H1 (cell line): ENCODE results near the gene GALNT2. TPM values are rescaled to one million over a fixed set of nuclear protein-coding genes. Genes with fewer than 3 reads are reported as not detected.

Experiments
- CTCF ChIA-PET: fragments of 300-600 bp; sonication (Branson Sonifier 250); formaldehyde crosslinking; loops from one replicate; lab custom pipeline; 2021; ENCODE audit not compliant: partially characterized antibody; lab: Charles Lee
- POLR2A ChIA-PET: fragments of 300-600 bp; sonication (Branson Sonifier 250); formaldehyde crosslinking; loops from one replicate; lab custom pipeline; 2021; ENCODE audit warnings: inconsistent platforms; ENCODE audit not compliant: partially characterized antibody; lab: Charles Lee
- DNase-seq, 2 experiments: peaks; one replicate each; pipeline versions ENCODE4 v3.0.0 to v3.0.0-alpha.2; 2010 to 2022; ENCODE audit warnings: low spot score in 2 of 2, low read depth in 1 of 2, mixed read lengths in 1 of 2
- FAIRE-seq: peaks from 2 replicates; lab custom pipeline; 2011; peaks lifted over from hg19 to GRCh38; lab: Jason Lieb, UNC
- H2AFZ ChIP-seq: 2 replicates; pipeline ENCODE4 v1.8.1; 2012; ENCODE audit warnings: low read length, inconsistent platforms
- H2AK5ac ChIP-seq: 2 replicates; pipeline ENCODE4 v1.6.1; 2013; ENCODE audit warnings: low read depth, low read length
- H2BK120ac ChIP-seq: replicated peaks from 2 replicates; pipeline ENCODE3; 2013; ENCODE audit warnings: low read depth, low read length, inconsistent platforms
- H2BK12ac ChIP-seq: 2 replicates; pipeline ENCODE4 v1.6.1; 2013; ENCODE audit warnings: low read depth, low read length
- H2BK15ac ChIP-seq: 2 replicates; pipeline ENCODE4 v1.6.1; 2013; ENCODE audit warnings: low read length
- H2BK20ac ChIP-seq: 2 replicates; pipeline ENCODE4 v1.6.1; 2013; ENCODE audit warnings: low read length
- H2BK5ac ChIP-seq: 2 replicates; pipeline ENCODE4 v1.6.1; 2013; ENCODE audit warnings: low read depth, low read length
- H3K14ac ChIP-seq: 2 replicates; pipeline ENCODE4 v1.6.1; 2013; ENCODE audit warnings: inconsistent platforms; ENCODE audit not compliant: insufficient read length
- H3K18ac ChIP-seq: 2 replicates; pipeline ENCODE4 v1.6.1; 2013; ENCODE audit warnings: low read length; ENCODE audit errors: extremely low read depth
- H3K23ac ChIP-seq: 2 replicates; pipeline ENCODE4 v1.6.1; 2013; ENCODE audit warnings: inconsistent platforms; ENCODE audit not compliant: insufficient read length
- H3K23me2 ChIP-seq: 2 replicates; pipeline ENCODE4 v1.6.1; 2013; ENCODE audit warnings: low read depth, low read length
- H3K27ac ChIP-seq: 2 replicates; pipeline ENCODE4 v1.6.1; 2011; ENCODE audit warnings: low read depth, low read length, inconsistent platforms
- H3K27me3 ChIP-seq, 4 experiments: replicated peaks in 1 of 4; 1 replicate in 1 of 4; 2 replicates in 3 of 4; pipeline versions ENCODE4 v1.6.1 to v1.8.1; 2011 to 2013; ENCODE audit warnings: low read length in 3 of 4, mild to moderate bottlenecking in 3 of 4, inconsistent platforms in 2 of 4, mixed read lengths in 2 of 4, moderate library complexity in 1 of 4; ENCODE audit not compliant: control insufficient read depth in 3 of 4, insufficient read depth in 3 of 4; ENCODE audit errors: extremely low read depth in 1 of 4
- H3K36me3 ChIP-seq, 4 experiments: 2 replicates each; pipeline versions ENCODE4 v1.6.1 to v1.8.1; 2011 to 2013; ENCODE audit warnings: mild to moderate bottlenecking in 4 of 4, low read length in 3 of 4, moderate library complexity in 2 of 4, control low read depth in 1 of 4, inconsistent platforms in 1 of 4; ENCODE audit not compliant: insufficient read depth in 4 of 4, control insufficient read depth in 2 of 4
- H3K4ac ChIP-seq: replicated peaks from 2 replicates; pipeline ENCODE3; 2013; ENCODE audit warnings: low read length, low read depth, mixed read lengths, inconsistent platforms; ENCODE audit not compliant: insufficient read length
- H3K4me1 ChIP-seq, 4 experiments: replicated peaks in 1 of 4; 1 replicate in 1 of 4; 2 replicates in 3 of 4; pipeline versions ENCODE4 v1.6.1 to v1.8.1; 2011 to 2013; ENCODE audit warnings: low read length in 3 of 4, inconsistent platforms in 2 of 4, mixed read lengths in 1 of 4; ENCODE audit not compliant: insufficient read depth in 4 of 4, control insufficient read depth in 3 of 4
- H3K4me2 ChIP-seq, 2 experiments: 2 replicates each; pipeline versions ENCODE4 v1.6.1 to v1.8.1; 2011 to 2013; ENCODE audit warnings: low read depth in 2 of 2, low read length in 2 of 2, control low read depth in 1 of 2, inconsistent platforms in 1 of 2, mild to moderate bottlenecking in 1 of 2; ENCODE audit not compliant: insufficient read depth in 1 of 2
- H3K4me3 ChIP-seq, 4 experiments: fragments of 200-600, 300-600 bp in 1 of 4; sonication (generic), shearing (Covaris generic), sonication (Bioruptor Twin) in 1 of 4; 2 replicates each; pipeline versions ENCODE4 v1.5.1 to v1.8.1; 2011 to 2016; ENCODE audit warnings: low read length in 4 of 4, low read depth in 3 of 4, control low read depth in 2 of 4, inconsistent platforms in 2 of 4, mild to moderate bottlenecking in 2 of 4, mixed read lengths in 1 of 4, moderate library complexity in 1 of 4; ENCODE audit not compliant: insufficient read depth in 2 of 4; ENCODE audit errors: extremely low read depth in 1 of 4
- H3K56ac ChIP-seq: replicated peaks from 2 replicates; pipeline ENCODE3; 2013; ENCODE audit warnings: low read depth, mild to moderate bottlenecking, mixed read lengths, low read length, inconsistent platforms; ENCODE audit not compliant: insufficient read length
- H3K79me1 ChIP-seq: 2 replicates; pipeline ENCODE4 v1.6.1; 2013; ENCODE audit warnings: low read depth, low read length, control low read depth
- H3K79me2 ChIP-seq, 2 experiments: 2 replicates each; pipeline versions ENCODE4 v1.6.1 to v1.8.1; 2012 to 2013; ENCODE audit warnings: low read length in 2 of 2, mild to moderate bottlenecking in 2 of 2, inconsistent platforms in 1 of 2; ENCODE audit not compliant: insufficient read depth in 2 of 2, control insufficient read depth in 1 of 2
- H3K9ac ChIP-seq, 4 experiments: replicated peaks in 1 of 4; 1 replicate in 1 of 4; 2 replicates in 3 of 4; pipeline versions ENCODE4 v1.6.1 to v1.8.1; 2011 to 2013; ENCODE audit warnings: low read depth in 3 of 4, low read length in 3 of 4, control low read depth in 2 of 4, mild to moderate bottlenecking in 2 of 4, moderate library complexity in 2 of 4, inconsistent platforms in 1 of 4; ENCODE audit errors: extremely low read depth in 1 of 4
- H3K9me3 ChIP-seq, 2 experiments: 2 replicates each; pipeline versions ENCODE4 v1.6.1 to v1.8.1; 2012 to 2013; ENCODE audit warnings: mild to moderate bottlenecking in 2 of 2, moderate library complexity in 2 of 2, control low read depth in 1 of 2, inconsistent platforms in 1 of 2, low read depth in 1 of 2, low read length in 1 of 2, mixed read lengths in 1 of 2; ENCODE audit not compliant: insufficient read depth in 2 of 2
- H4K20me1 ChIP-seq, 2 experiments: replicated peaks in 1 of 2; 2 replicates each; pipeline versions ENCODE3 to v1.8.1; 2011 to 2013; ENCODE audit warnings: inconsistent platforms in 2 of 2, low read length in 2 of 2, mild to moderate bottlenecking in 1 of 2; ENCODE audit not compliant: insufficient read depth in 2 of 2, control insufficient read depth in 1 of 2
- H4K5ac ChIP-seq: 2 replicates; pipeline ENCODE4 v1.6.1; 2013; ENCODE audit warnings: low read length, low read depth, mixed read lengths, inconsistent platforms; ENCODE audit not compliant: insufficient read length
- H4K8ac ChIP-seq: 2 replicates; pipeline ENCODE4 v1.8.0; 2013; ENCODE audit warnings: mild to moderate bottlenecking, moderate library complexity, low read length, inconsistent platforms; ENCODE audit not compliant: insufficient read depth; ENCODE audit errors: extremely low read depth
- H4K91ac ChIP-seq: replicated peaks from 2 replicates; pipeline ENCODE3; 2013; ENCODE audit warnings: low read length, mixed read lengths, inconsistent platforms; ENCODE audit not compliant: insufficient read length
- ASH2L ChIP-seq: fragments of 200-600, 300-600 bp; sonication (generic); IDR thresholded peaks from one replicate; pipeline ENCODE4 v1.7.1; 2017; ENCODE audit warnings: low read length
- EZH2 ChIP-seq: fragments of 200-600 bp; sonication (generic); IDR thresholded peaks from 2 replicates; pipeline ENCODE4 v1.7.1; 2012; ENCODE audit warnings: low read depth, mild to moderate bottlenecking, moderate library complexity, low read length, inconsistent platforms; ENCODE audit not compliant: severe bottlenecking
- SP1 ChIP-seq: IDR thresholded peaks from 2 replicates; pipeline ENCODE4 v1.6.1; 2011; ENCODE audit warnings: low read depth, low read length
- TCF12 ChIP-seq: IDR thresholded peaks from 2 replicates; pipeline ENCODE4 v1.6.1; 2011; ENCODE audit warnings: low read depth, mild to moderate bottlenecking, low read length
- YY1 ChIP-seq: IDR thresholded peaks from 2 replicates; pipeline ENCODE4 v1.6.1; 2011; ENCODE audit warnings: low read depth, mild to moderate bottlenecking, low read length
- ZNF274 ChIP-seq: IDR thresholded peaks from 2 replicates; pipeline ENCODE4 v1.7.0; 2012; ENCODE audit warnings: low read length, borderline replicate concordance; ENCODE audit errors: extremely low read depth
- WGBS, 2 experiments: shearing (Covaris generic) in 1 of 2; methylation state at CpG; one replicate each; pipeline versions ENCODE4 v1.1.6 to v1.1.7; 2013 to 2015; ENCODE audit warnings: low lambda C conversion rate in 2 of 2, mixed read lengths in 2 of 2, inconsistent platforms in 1 of 2, low coverage in 1 of 2, missing lambda C conversion rate in 1 of 2; ENCODE audit not compliant: insufficient replicate concordance in 2 of 2, insufficient coverage in 1 of 2, insufficient read length in 1 of 2; ENCODE audit errors: extremely low coverage in 1 of 2, missing lambda C conversion rate in 1 of 2; 5-methylcytosine and 5-hydroxymethylcytosine counted together
- polyA plus RNA-seq, 7 experiments: library from polyadenylated mRNA; depleted of rRNA in 3 of 7; stranded (reverse) in 5 of 7; unstranded in 2 of 7; fragments of >200 nt in 5 of 7; fragments of 200-250 nt in 2 of 7; gene quantifications; 1 replicate in 5 of 7; 2 replicates in 1 of 7; 4 replicates in 1 of 7; pipeline versions ENCODE4 v1.2.1 to v1.2.3, GENCODE V29; 2011 to 2013; ENCODE audit warnings: missing spikeins in 2 of 7, mixed read lengths in 2 of 7
- total RNA-seq: library from RNA; stranded (reverse); fragmentation: NEBNext Ultra II Directional; extraction: Animal tissue kit (Norgen Biotek cat#: 25700); gene quantifications from 2 replicates; pipeline ENCODE4 v1.2.1, GENCODE V29; 2021

Gene GALNT2
- total and polyA plus RNA-seq, 2 of the 8 experiments (the other 6 are each of a cell fraction or from before 2014, with no cell fraction given): 34.5 to 75.3 TPM

- Histone ChIP-seq H2BK15ac (no peak overlapping the region), H3K23me2 (no peaks in the 10 kb centered on the region), H3K9ac (no peak overlapping the region), H3K4me3 (no peak overlapping the region), H4K5ac (no peak overlapping the region), H3K4ac (no peak overlapping the region), H2BK5ac (no peak overlapping the region), H4K20me1 (peaks cover 0 to 2% of the 10 kb centered on the region in 2 experiments), H3K14ac (no peak overlapping the region), H3K27ac (no peak overlapping the region), H3K79me1 (peaks cover 6% of the 10 kb centered on the region; the same call in 1 of the 2 replicates), H3K23ac (no peak overlapping the region), H2BK20ac (no peak overlapping the region), H3K27me3 (no peaks in the 10 kb centered on the region), H3K9me3 (no peaks in the 10 kb centered on the region), H3K4me2 (no peak overlapping the region), H3K56ac (no peak overlapping the region), H2AFZ (no peak overlapping the region), H3K36me3 (peaks cover 2 to 10% (median 4%) of the 10 kb centered on the region in 4 experiments; a peak in 4 of 8 replicates), H3K79me2 (no peaks in the 10 kb centered on the region; a peak in 1 of 4 replicates), H4K91ac (no peak overlapping the region), H4K8ac (no peak overlapping the region), H2BK120ac (no peak overlapping the region), H2AK5ac (no peak overlapping the region), H3K4me1 (peaks cover 0 to 3% (median 1%) of the 10 kb centered on the region in 4 experiments; a peak in 2 of 7 replicates), H2BK12ac (no peak overlapping the region), H3K18ac (no peak overlapping the region)
- WGBS, 2 experiments: 78% methylated on average over 3 of the region's 3 CpGs; no CpG with 5 or more reads in 1 of the 2 experiments
- CTCF ChIA-PET: interaction anchor here (1.0 to 2.7 kb wide), 4 partner anchors 10 to 262 kb away, joined by 3 to 13 read pairs (median 4); no protein-coding TSS in a partner anchor
- POLR2A ChIA-PET: interaction anchor here (0.6 kb wide), 1 partner anchor 566 kb away, joined by 4 read pairs; no protein-coding TSS in a partner anchor
- FAIRE-seq: no peak
- no peak for DNase-seq
- TF ChIP-seq ZNF274 (no peak), EZH2 (no peak), TCF12 (no peak), YY1 (no peak), ASH2L (no peak), SP1 (no peak)
Measured at GRCh38 chr1:230204842-230205241, 137.8 kb downstream of the GALNT2 start.
